PFSK-1 (cell line): ENCODE data around the gene SMOC2.

Experiments
- POLR2AphosphoS5 ChIP-seq: IDR thresholded peaks from 2 replicates; pipeline ENCODE4 v1.6.1; 2012; ENCODE audit warnings: low read depth, mild to moderate bottlenecking, control low read depth, low read length, moderate library complexity
- SIN3A ChIP-seq: IDR thresholded peaks from 2 replicates; pipeline ENCODE4 v1.6.1; 2012; ENCODE audit warnings: mild to moderate bottlenecking, low read length, moderate library complexity, borderline replicate concordance; ENCODE audit not compliant: insufficient read depth

DNA sequence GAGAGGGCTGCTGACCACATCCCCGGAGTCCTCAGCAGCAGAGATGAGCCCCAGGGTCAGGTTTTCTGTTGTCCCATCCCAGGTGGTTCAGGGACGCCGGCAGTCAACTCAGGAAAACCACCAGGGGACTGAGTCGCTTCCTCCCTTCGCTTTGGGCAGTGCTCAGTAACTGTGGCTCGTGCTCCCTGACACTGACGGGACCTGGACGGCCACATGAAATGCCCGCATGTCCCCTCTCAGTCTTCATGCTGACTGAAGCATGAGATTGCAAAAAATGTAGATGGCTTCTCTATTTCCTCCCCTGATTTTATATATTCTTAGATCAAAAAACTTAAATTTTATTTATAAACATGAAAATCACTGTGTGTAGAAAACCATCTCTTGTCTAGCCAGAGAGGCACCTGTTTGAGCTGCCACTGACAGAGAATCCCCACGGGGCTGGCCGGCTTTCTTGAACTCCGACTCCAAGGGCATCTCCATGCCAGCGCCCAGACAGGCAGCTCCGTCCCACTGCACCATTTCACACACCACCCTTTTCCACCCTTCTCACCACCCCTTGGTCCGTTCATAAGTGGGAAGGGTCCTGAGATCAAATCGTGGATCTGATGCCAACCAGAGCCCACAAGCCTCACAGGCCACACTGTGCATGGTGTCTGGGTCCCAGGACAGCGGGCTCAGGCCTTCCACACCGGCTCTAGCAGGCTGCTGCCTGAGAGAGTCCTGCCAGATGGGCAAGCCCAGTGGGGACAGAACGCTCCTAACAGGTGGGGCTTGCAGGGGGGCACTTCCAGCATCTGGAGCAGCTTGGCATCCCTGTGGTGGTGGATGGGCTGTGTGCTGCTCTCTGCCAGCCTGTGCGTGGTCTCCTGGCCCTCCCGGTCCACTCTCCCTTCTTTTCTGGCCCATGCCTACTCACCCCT lies 98.2 kb downstream of the SMOC2 start:
- TF ChIP-seq POLR2AphosphoS5 (no peak), SIN3A (no peak)
